ELF-1 (cell line): Measurements from ENCODE around the gene PPP1R14C.
"Not testable (repeated sequence)": the region's sequence is repeated elsewhere in the genome, so short reads cannot be mapped to it uniquely, and the experiment has no call there.

Experiments used
- DNase-seq: peaks from one replicate; pipeline ENCODE4 v3.0.0-alpha.2; 2016; ENCODE audit warnings: low read depth, low spot score

PPP1R14C gene, protein sequence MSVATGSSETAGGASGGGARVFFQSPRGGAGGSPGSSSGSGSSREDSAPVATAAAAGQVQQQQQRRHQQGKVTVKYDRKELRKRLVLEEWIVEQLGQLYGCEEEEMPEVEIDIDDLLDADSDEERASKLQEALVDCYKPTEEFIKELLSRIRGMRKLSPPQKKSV

DNA sequence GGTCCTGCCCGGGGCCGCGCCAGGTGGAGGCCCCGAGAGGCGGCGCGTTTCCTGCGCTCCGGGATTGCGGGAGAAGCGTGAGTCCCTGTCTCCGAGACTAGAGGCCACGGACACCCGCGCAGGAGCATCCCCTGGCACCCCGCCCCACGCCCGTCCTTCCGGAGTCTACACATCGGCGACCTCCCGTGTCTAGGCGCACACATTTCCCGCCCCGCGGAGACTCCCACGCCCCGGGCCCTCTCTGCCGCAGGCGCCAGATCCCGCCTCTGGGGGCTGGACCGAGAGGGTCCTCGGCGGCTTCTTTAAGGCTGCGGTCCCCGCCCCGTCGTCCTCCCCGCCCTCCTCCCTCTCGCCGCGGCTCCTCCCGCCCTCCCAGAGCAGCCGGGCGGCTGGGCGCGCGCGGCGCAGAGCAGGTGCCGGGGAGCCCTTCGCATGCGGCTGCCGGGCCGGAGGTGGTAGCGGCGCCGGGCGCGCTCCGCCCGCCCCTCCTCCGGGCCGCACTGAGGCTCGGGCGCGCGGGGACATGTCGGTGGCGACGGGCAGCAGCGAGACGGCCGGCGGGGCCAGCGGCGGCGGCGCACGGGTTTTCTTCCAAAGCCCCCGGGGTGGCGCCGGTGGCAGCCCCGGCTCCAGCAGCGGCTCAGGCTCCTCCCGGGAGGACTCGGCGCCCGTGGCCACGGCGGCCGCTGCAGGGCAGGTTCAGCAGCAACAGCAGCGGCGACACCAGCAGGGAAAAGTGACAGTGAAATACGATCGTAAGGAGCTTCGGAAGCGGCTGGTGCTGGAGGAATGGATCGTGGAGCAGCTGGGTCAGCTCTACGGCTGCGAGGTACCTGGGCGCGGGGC, at the start of gene PPP1R14C:
Gene PPP1R14C, plus strand, starts transcription at position 375 of the 846 bp plus-strand sequence. Its CDS starts 149 bp downstream, at position 524.
- peak; percentile 59 for DNase-seq

DNA sequence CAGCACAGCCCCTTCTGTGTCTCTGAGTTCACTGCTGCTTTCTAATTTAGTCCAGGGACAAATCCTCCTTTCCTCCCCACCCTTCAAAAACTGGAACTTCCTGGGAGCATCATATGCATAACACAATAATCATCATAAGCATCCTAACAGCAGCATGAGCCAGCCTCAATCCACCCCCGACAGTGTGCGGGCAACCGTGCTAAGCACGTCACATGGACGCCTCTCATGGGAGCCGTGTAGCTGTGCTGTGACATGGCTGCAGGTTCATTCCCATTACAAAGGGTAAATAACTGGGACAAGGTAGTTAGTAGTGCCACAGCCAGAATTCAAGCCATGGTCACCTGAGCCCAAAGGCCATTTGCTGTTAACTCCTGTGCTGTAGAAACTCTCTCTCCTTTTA, 49.4 kb upstream of the PPP1R14C start:
- no peak for DNase-seq

DNA sequence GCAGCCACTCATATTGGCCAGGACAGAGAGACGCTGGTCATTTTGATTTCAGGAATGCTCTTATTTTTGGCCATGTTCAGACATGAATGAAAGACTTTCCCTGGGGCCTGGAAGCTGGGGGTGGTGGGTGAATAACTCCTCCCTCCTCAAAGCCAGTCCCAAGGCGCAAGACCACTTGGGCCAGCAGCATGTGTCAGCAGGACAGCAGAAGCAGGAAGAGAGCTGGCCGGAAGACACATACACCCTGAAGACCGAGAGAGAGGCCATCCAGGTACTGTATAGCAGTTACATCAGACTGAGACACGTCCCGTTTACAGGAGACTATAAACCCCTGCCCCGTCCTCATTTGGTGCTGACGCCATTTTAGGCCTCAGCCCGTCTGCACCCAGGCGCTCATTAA, 44.7 kb upstream of the PPP1R14C start:
- no peak for DNase-seq

DNA sequence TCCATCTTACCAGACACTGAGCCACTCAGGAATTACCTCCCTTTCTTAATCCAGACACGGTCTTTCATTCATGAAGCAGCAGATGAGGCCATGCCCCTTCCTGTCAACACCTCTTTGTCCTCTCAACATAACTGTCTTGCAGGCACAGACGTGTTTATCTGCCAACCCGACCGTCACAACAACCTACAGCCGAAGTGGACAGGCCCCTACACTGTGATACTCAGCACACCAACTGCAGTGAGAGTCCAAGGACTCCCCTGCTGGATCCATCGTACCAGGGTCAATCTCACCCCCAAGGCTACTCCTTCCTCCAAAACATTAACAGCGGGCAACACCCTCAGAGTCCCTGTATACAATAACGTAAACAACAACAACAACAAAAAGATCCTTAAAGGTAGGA, 43.3 kb upstream of the PPP1R14C start:
- DNase-seq, result no peak

DNA sequence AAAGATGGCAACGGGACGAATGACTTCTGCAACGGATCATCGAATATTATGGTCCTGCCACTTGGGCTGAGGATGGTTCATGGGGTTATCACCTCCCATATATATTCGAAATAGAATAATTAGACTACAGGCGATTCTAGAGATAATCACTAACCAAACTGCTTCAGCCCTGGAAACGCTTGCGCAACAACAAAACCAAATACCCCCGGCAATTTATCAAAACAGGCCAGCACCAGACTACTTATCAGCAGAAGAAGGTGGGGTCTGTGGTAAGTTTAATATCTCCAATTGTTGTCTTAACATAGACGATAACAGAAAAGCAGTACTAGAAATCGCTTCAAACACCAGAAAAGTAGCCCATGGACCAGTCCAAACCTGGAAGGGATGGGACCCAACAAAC, 42.9 kb upstream of the PPP1R14C start:
- DNase-seq, result no peak

DNA sequence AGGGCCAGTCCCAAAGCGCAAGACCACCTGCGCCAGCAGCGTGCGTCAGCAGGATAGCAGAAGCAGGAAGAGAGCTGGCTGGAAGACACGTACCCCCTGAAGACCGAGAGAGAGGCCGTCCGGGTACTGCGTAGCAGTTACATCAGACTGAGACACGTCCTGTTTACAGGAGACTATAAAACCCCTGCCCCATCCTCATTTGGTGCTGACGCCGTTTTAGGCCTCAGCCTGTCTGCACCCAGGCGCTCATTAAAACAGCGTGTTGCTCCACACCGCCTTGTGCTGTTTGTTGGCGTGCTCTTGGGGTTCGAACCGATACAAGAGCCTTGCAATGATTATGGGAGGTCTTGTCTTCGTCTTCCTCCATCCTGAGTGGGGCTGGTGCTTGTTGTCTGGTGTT, 42.1 kb upstream of the PPP1R14C start:
- no peak for DNase-seq

DNA sequence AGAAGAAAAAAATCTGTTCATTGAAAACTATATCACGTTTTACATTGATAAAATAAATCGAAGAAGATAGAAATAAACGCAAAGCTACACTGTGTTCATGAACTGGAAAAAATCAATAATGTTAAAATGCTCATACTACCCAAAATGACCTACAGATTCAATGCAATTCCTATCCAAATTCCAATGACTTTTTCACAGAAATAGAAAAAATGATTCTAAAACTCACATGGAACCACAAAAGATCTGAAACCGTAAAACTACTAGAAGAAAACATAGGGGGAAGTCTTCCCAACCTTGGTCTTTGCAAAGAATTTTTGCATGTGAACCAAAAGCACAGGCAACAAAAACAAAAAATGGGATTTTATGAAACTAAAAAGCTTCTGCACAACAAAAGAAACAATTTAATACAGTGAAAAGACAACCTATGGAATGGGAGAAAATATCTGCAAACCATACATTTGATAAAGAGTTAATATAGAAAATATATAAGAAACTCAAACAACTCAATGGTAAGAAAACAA, 40.0 kb upstream of the PPP1R14C start:
- DNase-seq, result no peak

DNA sequence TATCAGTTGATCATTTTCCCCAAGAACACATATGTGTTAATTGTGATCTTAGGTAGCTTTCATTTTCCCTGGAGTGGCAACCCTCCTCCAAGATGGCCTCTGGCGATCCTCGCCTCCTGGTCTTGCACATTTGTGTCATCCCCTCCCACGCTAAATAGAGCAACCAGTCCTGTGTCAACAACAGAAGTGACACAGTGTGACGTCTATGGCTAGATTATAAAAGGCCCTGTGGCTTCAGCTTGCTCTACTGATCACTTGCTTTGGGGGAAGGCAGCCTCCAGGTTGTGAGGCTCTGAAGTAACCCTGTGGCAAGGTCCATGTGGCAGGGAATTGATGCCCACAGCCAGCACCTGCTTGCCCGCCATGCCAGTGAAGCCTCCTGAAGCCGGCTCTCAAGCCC, 30.6 kb upstream of the PPP1R14C start:
- DNase-seq, result no peak

DNA sequence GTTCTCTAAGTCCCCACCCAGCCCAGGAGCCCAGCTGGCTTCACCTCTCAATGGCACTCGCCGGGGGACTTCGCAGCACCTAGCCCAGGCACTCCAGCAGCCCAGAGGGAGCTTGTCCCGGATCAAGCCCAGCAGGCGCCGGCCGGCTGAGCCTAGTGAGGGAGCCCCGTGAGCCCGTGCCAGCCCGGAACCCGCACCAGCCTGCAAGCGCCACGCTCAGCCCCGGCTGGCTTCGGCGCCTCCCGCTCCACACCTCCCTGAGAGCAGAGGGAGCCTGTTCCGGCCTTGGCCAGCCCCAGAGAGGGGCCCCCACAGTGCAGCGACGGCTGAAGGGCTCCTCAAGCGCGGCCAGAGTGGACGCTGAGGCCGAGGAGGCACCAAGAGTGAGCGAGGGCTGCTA, 27.1 kb upstream of the PPP1R14C start:
- no peak for DNase-seq

DNA sequence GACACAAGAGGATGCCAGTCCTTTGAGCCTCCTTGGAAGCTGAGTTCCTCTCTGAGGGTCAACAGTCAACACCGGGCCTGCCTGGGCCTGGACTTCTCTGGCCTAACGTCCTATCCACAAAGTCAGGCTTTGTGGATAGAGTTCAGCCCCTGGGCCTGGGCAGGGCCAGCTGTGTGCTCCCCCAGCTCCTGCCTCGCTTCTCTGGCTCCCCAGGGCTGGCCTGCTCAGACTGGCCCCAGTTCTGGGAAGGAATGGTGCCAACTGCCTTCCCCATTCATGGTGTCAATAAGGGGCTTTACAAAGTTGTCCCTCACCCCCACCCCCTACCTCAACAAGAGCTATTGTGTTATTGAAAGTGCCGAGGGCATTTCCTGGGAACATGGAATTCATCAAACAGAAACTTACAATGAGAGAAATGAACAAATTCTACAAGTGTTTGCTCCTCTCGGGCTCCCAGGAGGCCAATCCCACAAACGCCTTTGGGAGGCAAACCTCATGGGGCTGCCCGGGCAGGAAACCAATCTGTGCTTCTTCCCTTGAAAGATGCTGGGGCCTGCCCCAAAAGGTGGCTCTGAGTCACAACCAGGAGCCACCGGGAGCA, 26.5 kb upstream of the PPP1R14C start:
- DNase-seq, result no peak

DNA sequence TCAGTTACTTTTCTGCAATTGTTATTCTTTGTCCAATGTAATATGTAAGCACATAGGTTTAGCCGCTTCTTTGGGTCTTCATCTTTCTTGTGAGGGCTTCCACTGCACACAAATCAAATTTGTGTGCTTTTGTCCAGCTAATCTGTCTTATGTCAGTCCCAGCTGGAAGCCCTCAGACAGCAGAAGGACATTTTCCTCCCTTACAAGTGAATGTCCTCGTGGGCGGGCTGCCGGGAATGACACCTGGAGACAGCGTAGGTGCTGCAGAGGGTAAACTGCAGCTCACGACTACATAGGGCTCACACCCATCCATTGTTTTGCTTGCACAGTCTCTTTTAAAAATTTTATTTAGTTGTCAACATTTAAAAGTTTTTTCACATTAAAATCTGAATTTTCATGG, 24.6 kb upstream of the PPP1R14C start:
- DNase-seq, result no peak

DNA sequence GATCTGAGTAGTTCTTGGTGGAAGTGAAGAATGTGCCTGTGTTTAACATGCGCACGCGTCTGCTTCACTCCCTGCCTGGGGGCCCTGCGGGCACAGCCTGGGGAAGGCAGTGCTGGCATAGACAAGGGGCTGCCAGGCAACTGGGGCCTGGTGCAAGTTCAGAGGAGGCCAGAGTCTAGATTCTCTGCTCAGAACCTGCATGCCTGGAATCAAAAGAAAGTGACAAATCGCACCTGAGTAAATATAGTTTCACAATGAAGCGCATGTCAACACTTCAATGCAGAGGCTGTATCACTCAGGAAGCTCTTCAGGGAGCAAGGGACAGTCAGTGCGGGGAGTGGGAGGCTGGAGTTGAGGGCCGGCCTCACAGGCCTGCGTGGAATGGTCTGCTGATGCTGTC, 24.2 kb upstream of the PPP1R14C start:
- DNase-seq, result no peak

DNA sequence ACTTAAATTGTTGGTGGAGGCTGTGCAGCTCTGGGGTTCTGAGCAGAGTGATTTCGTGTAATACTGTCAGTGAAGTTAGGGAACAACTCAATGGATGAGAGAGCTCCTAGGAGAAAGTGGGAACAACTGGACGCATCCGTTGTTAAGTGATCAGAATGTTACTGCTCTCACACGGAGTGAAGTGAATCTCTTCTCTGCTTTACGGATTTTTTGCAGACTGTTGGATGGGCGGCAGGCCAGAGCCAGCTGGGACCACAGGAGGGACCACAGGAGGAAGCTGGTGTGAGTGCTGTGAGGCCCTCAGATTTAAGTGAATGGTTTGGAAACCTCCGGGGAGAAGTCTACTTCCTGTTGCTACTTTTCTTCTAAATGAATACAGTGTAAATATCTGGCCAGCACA, 23.7 kb upstream of the PPP1R14C start:
- no peak for DNase-seq

DNA sequence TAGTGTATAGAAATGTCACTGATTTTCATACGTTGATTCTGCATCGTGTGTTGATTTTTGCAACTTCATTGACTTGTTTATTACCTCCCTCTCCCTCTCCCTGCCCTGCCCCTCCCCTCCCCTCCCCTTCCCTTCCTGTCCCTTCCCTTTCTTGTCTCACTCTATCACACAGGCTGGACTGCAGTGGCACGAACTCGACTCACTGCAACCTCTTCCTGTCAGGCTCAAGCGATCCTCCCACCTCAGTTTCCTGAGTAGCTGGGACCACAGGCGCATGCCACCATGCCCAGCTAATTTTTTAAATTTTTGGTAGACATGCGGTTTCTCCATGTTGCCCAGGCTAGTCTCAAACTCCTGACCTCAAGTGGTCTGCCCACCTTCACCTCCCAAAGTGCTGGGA, 19.2 kb upstream of the PPP1R14C start:
- no peak for DNase-seq

DNA sequence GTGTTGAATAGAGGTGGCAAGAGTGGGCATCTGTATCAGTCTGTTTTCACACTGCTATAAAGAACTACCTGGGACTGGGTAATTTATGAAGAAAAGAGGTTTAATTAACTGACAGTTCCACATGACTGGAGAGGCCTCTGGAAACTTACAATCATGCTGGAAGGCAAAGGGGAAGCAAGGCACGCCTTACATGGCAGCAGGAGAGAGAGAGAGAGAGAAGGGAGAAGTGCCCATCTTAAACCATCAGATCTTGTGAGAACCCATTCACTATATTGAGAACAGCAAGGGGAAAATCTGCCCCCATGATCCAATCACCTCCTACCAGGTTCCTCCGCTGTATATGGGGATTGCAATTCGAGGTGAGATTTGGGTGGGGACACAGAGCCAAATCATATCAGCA, 18.6 kb upstream of the PPP1R14C start:
- DNase-seq, result no peak

DNA sequence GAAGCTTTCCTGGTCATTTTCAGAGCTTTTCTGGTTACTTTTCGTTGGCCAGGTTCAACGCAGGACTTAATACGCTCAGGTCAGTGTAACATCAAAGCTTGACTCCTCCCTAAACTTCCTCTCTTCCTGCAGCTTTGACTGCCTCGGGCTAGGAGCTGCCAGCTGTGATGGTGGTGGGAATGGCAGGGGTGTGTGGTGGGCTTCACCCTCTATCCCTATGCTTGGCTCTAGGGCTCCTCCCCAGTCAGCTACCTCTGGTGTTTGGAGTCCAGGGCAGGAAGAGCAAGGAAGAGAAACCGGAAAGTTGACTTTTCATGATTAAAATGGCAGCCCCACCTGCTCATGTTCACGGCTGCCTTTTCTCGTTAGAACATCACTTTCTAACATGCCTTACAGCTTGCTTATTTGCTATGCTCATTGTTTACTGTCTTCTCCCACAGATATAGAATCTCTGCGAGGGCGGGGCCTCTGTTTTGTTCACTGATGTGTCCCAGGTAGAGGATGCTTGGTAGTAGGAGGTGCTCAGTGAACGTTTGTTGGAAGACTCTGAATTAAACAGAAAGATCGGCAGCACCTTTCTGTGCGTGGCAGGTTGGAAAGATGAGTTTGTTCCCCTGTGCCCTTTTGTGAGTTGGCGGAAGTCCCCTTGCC, 16.1 kb upstream of the PPP1R14C start:
- peak; percentile 70 for DNase-seq

DNA sequence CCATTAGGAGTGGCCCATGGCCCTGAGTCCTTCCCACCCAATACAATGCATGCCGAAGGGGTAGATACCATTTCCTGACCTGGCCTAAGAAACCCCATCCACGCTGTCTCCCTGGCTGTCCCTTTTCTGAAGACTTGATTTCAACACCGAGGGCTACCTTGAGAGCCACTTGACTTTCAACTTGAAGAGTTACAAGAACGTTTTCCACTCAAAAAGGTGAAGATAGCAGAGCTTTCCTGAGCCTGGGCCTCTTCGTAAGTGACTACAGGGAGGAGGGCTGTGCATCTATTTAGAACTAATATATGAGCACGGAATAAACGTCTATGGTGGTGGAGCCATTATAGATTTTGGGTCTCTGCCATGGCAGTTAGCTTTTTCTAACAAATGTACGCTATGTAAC, 14.4 kb upstream of the PPP1R14C start:
- no peak for DNase-seq

DNA sequence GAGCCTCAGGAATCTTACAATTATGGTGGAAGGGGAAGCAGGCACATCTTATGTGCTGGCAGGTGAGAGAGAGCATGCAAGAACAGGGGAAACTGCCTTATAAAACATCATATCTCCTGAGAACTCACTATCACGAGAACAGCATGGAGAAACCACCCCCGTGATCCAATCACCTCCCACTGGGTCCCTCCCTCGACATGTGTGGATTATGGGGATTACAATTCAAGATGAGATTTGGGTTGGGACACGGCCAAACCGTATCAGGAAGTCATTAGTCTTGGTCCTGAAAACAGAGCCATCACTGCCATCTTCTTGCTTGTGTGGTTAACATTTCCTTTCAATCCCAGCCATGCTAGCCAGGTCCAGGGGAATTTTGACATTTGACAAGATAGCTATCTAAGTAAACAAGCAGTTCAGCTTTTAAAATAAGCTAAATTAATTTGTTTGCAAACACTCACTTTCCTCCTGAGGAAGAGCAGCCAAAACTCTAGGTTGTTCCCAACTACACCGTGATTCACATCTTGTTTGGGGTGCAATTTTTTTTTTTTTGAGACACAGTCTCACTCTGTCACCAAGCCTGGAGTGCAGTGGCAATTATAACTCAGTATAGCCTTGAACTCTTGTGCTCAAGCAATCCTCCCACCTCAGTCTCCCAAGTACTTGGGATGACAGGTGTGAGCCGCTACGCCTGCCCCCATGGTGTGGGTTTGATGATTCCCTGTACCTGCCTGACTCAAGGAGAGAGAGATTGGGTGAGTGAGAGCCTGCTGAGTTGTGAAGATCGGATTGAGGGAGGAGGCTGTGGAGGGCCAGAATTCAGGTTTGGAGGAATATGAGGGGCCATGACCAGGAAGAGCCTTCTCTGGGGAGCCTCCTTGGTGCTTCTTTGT, 13.0 kb upstream of the PPP1R14C start:
- DNase-seq, result no peak

DNA sequence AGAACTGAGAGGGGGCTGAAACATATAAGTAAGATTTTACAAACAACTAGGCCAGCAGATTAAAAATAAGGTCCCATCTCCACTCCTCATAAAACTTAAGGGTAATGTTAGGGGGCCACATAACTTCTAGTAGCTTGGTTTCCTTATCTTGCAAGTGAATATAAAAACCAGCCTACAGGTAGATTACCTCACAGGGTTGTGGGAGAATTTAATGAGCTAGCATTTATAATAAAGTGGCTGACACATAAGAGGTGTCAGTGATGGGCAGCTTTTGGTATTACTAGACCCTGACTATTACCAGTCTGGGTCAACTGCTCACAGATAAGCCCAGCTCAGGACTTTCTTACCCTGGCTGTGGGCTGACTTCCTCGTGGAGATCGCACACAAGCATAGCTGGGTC, 9.2 kb upstream of the PPP1R14C start:
- no peak for DNase-seq

DNA sequence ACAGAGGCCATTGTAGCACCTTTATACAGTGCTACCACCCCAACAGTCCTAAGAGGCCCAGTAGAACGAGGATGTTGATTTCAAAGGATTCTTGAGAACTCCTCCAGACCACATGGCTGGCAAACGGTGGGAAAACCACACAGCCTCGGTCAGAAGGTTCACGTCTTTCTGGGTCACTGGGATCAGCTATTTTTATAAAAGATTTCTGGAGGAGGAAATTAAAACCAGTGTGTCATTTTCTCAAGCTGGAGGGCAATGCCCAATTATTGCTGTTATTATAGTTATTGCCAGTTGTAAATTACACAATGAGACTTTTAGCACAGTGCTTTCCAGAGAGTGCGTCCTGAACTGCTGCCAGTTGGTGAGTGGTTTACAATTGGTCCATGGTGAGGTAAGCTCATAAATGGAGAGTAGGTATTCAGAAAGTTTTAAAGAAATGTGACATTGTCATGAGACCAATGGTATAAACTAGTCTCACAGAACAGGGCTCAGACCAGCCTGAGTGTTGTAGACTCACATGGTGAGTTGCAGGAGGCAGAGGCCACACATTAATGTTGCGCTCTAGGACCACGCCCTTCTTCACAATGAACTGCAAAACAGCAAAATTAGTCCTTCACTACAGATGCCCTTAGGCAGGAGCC, 8.4 kb upstream of the PPP1R14C start:
- DNase-seq, result no peak

DNA sequence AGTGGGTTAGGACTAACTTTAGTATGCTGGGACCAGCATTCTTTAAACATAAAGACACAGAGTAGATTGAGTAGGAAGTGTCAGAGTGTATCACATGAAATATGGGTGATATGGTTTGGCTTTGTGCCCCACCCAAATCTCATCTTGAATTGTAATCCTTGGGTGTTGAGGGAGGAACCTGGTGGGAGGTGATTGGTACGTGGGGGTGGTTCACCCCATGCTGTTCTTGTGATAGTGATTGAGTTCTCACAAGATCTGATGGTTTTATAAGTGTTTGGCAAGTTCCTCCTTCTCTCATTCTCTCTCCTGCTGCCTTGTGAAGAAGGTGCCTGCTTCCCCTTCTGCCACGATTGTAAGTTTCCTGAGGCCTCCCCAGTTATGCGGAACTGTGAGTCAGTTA, 5.1 kb upstream of the PPP1R14C start:
- not testable (repeated sequence) for DNase-seq
